Measurements from ENCODE around the gene PLEKHF1. TPM values are rescaled to one million over a fixed set of nuclear protein-coding genes. Genes with fewer than 3 reads are reported as not detected.

PLEKHF1 gene
- total and polyA plus RNA-seq, 12 donors: 7.0 to 47.9 (median 20.0) TPM

GRCh38 chr19:29617366-29618266 is 47.6 kb upstream of the PLEKHF1 start:
- Histone ChIP-seq H3K4me3 (no peak overlapping the region), H3K9me3 (no peaks in the 10 kb centered on the region), H3K27ac (no peak overlapping the region), H3K27me3 (no peaks in the 10 kb centered on the region), H3K36me3 (peaks cover 0 to 45% (median 22%) of the 10 kb centered on the region in 9 donors), H3K4me1 (peaks cover 0 to 3% (median 0%) of the 10 kb centered on the region in 9 donors)
- DNase-seq (no peak), ATAC-seq (no peak)
- no peak for TF ChIP-seq CTCF (IDR thresholded peaks at IDR 0.05)
- WGBS, 2 donors: 83 to 85% methylated on average over 16 of the region's 16 CpGs
- intact Hi-C loops (cut with DNase I): loop anchor here in 1 of 10 donors (10.0 kb wide), 1 partner anchor 77 kb away; no protein-coding TSS in a partner anchor

GRCh38 chr19:29618434-29618833 is 46.8 kb upstream of the PLEKHF1 start:
- intact Hi-C loops (cut with DNase I): loop anchor here in 1 of 10 donors (10.0 kb wide), 1 partner anchor 76 kb away; no protein-coding TSS in a partner anchor
- H3K27me3 ChIP-seq: no peaks in the 10 kb centered on the region
- no peak for ATAC-seq
- 82% methylated on average over 7 of the region's 7 CpGs for WGBS, 2 donors
- H3K4me1 ChIP-seq: peaks cover 0 to 3% (median 0%) of the 10 kb centered on the region in 9 donors
- no peak for DNase-seq
- no peak overlapping the region for H3K4me3 ChIP-seq
- no peak for TF ChIP-seq CTCF (IDR thresholded peaks at IDR 0.05)
- no peak overlapping the region for H3K27ac ChIP-seq
- peaks cover 0 to 37% (median 14%) of the 10 kb centered on the region in 9 donors for H3K36me3 ChIP-seq
- no peaks in the 10 kb centered on the region for H3K9me3 ChIP-seq

GRCh38 chr19:29618871-29619270 is 46.4 kb upstream of the PLEKHF1 start:
- 62 to 64% methylated on average over 7 of the region's 7 CpGs for WGBS, 2 donors
- Histone ChIP-seq H3K27ac (no peak overlapping the region), H3K4me3 (no peak overlapping the region), H3K4me1 (peaks cover 0 to 3% (median 0%) of the 10 kb centered on the region in 9 donors), H3K27me3 (no peaks in the 10 kb centered on the region), H3K9me3 (no peaks in the 10 kb centered on the region), H3K36me3 (peaks cover 0 to 33% (median 10%) of the 10 kb centered on the region in 9 donors)
- TF ChIP-seq CTCF (IDR thresholded peaks at IDR 0.05): no peak
- DNase-seq (no peak), ATAC-seq (no peak)
- intact Hi-C loops (cut with DNase I): loop anchor here in 1 of 10 donors (10.0 kb wide), 1 partner anchor 76 kb away; no protein-coding TSS in a partner anchor

GRCh38 chr19:29620931-29621351 is 44.3 kb upstream of the PLEKHF1 start:
- Histone ChIP-seq H3K27ac (no peak overlapping the region), H3K9me3 (no peaks in the 10 kb centered on the region), H3K27me3 (no peaks in the 10 kb centered on the region), H3K4me3 (no peak overlapping the region), H3K36me3 (peaks cover 0 to 12% (median 3%) of the 10 kb centered on the region in 9 donors), H3K4me1 (peaks cover 0 to 3% (median 0%) of the 10 kb centered on the region in 9 donors)
- WGBS, 2 donors: 57 to 69% methylated on average over 15 of the region's 15 CpGs
- intact Hi-C loops (cut with DNase I): no loop called here
- no peak for TF ChIP-seq CTCF (IDR thresholded peaks at IDR 0.05)
- DNase-seq: no peak
- no peak for ATAC-seq
